Activated CD4-positive, alpha-beta T cell treated with anti-CD3 and anti-CD28 coated beads for 24 hours (primary cell): ENCODE measurements around the gene OPN1MW3.
"Not testable (repeated sequence)": the region's sequence is repeated elsewhere in the genome, so short reads cannot be mapped to it uniquely, and the experiment has no call there.

Experiments used
- DNase-seq, 2 donors: peaks; one replicate each; pipeline ENCODE4 v3.0.0-alpha.2; 2020; ENCODE audit warnings: low read depth in 2 of 2

The OPN1MW3 gene

DNA sequence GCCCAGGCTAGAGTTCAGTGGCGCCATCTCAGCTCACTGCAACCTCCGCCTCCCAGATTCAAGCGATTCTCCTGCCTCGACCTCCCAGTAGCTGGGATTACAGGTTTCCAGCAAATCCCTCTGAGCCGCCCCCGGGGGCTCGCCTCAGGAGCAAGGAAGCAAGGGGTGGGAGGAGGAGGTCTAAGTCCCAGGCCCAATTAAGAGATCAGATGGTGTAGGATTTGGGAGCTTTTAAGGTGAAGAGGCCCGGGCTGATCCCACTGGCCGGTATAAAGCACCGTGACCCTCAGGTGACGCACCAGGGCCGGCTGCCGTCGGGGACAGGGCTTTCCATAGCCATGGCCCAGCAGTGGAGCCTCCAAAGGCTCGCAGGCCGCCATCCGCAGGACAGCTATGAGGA, at the start of gene OPN1MW3:
Gene OPN1MW3 (plus strand): TSS at position 301 of the 400 bp plus-strand sequence. CDS start 38 bp downstream, at position 339.
- not testable (repeated sequence) for DNase-seq

DNA sequence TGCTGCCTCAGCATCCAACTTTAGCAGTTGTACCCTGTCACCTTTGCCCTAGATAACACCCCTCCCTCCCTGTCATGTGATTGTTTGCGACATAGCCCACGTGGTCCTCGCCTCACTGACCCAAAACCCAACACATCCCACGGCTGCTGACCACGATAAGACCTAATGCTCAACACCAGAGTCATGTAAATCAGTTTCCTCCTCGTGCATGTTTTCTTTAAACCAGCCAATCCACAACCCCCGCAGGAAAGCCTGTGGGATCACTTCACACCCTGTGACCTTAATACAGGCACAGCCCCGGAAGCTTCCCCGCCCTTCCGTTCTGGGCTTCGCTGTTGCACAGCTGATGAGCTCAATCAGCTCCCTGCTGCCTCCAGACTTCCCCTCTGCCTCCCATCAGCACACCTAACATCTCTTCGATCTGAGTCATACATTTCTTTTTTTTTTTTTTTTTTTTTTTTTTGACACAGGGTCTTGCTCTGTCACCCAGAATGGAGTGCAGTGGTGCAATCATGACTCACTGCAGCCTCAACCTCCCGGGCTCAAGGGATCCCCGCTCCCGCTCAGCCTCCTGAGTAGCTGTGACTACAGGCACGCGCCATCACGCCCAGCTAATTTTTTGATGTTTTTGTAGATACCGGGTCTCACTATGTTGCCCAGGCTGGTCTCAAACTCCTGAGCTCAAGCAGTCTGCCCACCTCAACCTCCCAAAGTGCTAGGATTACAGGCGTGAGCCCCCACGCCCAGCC, 47.5 kb upstream of the OPN1MW3 start:
- DNase-seq, result not testable (repeated sequence)

DNA sequence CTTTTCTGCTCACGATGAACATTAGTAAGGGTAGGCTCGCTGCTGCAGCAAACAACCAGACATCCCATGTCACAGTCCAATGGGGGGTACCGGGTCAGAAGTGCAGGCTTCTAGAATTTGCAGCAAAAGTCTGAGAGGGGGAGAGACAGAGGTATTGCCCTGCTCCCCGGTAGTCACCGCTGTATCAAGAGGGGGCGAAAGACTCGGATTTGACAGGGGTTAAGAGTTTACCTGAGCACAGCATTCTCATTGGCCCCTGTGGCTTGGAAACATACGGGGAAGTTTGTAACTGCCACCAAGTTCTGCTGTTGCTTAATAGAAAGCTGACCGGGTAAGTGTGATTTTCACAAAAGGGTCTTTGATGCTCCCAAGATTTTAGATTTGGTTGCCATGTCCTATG, 46.3 kb upstream of the OPN1MW3 start:
- peak in 1 of 2 donors; percentile 0 for DNase-seq

DNA sequence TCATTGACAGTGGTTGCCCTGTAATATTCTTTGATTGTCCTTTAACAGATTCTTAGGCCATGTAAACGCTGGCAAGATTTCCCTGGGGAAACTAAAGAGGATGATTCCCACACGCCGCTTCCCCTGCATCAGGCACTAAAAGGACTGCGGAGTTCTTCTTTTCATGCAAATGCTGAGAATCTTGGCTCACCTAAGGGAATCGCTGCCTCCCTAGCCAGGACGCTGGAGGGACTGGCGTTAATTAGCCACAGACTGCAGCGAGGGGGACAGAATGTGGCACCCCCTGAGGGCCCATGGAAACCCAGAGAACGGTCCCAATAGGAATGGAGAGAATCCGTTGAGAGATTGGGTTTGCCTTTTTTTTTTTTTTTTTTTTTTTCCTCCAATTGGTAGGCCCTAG, 45.9 kb upstream of the OPN1MW3 start:
- DNase-seq, result not testable (repeated sequence)

DNA sequence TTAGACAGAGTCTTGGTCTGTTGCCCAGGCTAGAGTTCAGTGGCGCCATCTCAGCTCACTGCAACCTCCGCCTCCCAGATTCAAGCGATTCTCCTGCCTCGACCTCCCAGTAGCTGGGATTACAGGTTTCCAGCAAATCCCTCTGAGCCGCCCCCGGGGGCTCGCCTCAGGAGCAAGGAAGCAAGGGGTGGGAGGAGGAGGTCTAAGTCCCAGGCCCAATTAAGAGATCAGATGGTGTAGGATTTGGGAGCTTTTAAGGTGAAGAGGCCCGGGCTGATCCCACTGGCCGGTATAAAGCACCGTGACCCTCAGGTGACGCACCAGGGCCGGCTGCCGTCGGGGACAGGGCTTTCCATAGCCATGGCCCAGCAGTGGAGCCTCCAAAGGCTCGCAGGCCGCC, 37.9 kb upstream of the OPN1MW3 start, which contains the start of gene OPN1MW2:
Gene OPN1MW2 (plus strand): TSS at position 301 of the 400 bp plus-strand sequence. CDS start 60 bp downstream, at position 361.
- DNase-seq, result not testable (repeated sequence)

DNA sequence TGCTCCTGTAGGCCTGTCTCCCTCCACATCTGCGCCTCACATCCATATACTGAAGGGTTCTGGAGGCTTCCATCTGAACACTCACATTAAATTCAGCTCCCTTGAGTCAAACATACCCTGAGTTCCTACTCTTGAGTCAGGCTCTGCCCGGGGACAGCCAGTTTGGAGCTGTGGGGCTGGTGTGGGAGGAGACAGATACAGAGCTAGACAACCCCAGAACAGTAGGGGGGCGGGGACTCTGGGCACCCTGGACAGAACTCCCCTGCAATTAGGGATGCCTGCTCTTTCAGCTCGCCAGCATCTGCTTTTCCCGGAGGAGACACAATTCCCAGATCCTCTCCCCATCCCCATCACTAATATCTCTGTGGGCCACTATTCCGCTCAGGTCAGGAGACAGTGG, 32.1 kb upstream of the OPN1MW3 start:
- not testable (repeated sequence) for DNase-seq

DNA sequence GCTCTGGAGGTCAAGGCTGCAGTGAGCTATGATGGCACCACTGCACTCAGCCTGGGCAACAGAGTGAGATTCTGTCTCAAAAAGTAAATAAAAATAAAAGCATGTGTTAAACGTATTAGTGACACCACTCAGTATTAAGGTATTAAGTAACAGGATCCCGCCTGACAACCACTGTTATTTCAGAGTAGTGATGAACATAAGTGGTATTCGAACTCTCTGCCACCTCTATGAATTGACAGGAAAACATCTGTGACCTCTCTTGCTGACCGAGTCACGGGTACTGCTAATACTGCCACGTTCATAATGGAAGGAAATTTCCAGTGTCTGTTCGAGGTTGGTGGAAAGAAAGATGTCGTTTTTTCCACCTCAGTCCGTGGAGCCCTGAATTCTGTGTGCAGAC, 30.7 kb upstream of the OPN1MW3 start:
- DNase-seq, result not testable (repeated sequence)

DNA sequence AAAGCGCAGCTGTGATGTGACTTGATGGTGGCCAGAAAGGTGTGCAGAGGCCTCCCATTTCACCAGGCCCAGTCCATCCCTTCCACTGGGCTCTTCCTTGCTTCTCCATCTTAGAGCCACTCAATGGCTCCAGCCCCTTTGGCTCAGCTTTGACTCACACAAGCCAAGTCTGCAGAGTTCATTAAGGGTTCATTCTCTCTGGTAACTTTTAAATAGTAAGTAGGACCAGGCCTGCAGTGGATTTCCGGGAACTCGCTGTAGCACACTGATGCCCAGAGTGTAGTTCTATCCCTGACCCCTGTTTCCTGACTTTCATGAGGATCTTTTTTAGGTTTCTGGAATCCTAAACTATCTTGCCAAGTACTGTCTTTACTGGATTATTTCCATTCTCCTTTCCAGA, 25.9 kb upstream of the OPN1MW3 start:
- DNase-seq, result not testable (repeated sequence)

DNA sequence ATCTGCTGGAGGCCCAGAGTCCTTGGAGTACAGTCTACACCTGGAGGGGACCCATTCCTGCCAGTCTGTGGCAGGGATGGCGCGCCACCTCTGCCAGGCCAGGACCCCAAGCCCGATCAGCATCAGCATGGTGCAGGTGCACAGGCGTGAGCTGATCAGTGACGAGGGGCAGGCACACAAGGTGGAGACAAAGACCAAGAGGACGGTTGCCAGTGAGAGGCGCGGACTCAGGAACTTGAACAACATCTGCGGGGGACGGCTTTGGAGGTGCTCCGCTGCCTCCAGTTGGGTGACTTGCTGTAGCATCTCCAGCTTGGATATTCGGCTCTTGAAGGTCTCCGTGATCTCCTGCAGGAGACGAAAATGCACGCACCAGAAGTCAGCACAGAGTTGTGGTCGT, 23.8 kb upstream of the OPN1MW3 start:
- DNase-seq, result not testable (repeated sequence)

DNA sequence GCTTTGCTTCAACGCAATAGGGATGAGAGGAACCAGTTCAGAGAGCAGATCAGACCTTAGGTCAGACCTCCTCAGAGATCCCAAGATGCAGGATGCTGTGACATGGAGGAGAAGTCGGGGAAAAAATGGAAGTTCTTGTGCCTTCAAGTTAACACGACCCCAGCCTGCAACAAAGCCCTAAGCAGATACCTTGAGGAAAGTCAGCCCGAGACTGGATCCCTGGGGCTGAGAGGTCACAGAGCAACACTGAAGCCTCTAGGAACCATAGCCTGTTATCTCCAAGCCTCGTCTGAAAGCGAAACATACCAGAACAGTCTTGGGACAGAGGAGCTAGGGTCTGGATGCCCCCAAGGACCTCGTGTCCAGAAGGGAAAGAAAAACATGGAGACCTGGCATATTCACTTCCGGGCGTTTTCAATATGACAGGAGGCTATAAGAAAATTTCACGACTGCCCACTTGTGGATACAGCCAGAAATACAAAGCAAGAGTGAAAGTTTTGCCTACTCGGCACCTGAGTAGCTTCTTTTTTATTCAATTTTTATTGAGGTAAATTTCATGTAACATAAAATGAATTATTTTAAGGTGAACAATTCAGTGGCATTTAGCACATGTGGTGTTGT, 18.3 kb upstream of the OPN1MW3 start:
- DNase-seq, result not testable (repeated sequence)

DNA sequence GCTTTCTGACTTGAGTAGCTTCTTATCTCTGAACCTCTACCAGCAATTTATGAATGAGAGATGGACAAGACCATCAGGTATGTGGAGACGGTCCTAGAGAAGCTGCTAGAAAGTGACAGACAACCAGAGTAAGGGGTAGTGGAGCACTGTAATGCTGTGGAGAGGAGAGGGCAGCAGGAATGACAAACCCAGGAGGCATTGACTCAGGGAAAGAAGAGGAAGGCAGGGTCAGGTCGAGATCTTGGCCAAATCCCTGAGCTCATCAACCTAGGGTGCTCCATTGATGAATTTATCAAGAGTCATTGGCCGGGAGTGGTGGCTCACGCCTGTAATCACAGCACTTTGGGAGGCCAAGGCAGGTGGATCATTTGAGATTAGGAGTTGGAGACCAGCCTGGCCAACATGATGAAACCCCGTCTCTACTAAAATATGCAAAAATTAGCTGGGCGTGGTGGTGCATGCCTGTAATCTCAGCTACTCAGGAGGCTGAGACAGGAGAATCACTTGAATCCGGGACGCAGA, 17.3 kb upstream of the OPN1MW3 start:
- DNase-seq, result not testable (repeated sequence)

DNA sequence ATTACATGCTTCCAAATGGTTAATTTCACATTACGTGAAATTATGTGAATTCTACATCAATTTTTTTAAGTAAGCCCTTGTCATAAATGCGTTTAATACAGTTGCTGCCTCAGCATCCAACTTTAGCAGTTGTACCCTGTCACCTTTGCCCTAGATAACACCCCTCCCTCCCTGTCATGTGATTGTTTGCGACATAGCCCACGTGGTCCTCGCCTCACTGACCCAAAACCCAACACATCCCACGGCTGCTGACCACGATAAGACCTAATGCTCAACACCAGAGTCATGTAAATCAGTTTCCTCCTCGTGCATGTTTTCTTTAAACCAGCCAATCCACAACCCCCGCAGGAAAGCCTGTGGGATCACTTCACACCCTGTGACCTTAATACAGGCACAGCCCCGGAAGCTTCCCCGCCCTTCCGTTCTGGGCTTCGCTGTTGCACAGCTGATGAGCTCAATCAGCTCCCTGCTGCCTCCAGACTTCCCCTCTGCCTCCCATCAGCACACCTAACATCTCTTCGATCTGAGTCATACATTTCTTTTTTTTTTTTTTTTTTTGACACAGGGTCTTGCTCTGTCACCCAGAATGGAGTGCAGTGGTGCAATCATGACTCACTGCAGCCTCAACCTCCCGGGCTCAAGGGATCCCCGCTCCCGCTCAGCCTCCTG, 9.9 kb upstream of the OPN1MW3 start:
- DNase-seq, result not testable (repeated sequence)

DNA sequence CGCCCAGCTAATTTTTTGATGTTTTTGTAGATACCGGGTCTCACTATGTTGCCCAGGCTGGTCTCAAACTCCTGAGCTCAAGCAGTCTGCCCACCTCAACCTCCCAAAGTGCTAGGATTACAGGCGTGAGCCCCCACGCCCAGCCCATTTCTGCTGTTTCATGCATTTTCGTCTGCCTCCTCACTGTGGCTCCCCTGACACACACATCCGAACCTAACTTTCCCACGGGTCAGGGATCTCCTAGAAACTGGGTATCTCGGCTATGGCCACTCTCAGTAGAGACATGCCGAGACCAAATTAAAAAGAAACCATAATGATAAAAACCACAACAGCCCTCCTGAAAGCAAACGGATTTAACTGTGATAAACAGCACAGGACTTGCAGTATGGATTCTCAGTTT, 9.3 kb upstream of the OPN1MW3 start:
- not testable (repeated sequence) for DNase-seq

DNA sequence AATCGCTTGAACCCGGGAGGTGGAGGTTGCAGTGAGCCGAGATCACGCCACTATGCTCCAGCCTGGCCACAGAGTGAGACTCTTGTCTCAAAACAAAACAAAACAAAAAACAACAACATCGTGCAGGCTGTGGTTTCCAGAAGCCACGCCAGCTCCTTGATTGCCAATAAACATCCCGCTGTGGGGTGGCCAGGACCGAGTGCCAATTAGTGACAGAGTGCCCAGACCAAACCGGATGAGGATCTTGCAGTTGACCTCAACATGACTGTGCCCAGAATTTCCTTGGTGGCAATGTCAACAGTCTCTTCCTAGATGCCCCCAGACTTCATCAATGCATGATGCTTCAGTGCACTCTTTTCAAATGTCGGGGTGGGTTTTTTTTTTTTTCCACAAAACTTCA, 1.3 kb downstream of the OPN1MW3 start:
- DNase-seq, result not testable (repeated sequence)

DNA sequence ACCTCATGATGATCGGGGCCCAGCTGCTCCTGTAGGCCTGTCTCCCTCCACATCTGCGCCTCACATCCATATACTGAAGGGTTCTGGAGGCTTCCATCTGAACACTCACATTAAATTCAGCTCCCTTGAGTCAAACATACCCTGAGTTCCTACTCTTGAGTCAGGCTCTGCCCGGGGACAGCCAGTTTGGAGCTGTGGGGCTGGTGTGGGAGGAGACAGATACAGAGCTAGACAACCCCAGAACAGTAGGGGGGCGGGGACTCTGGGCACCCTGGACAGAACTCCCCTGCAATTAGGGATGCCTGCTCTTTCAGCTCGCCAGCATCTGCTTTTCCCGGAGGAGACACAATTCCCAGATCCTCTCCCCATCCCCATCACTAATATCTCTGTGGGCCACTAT, 5.7 kb downstream of the OPN1MW3 start:
- DNase-seq, result not testable (repeated sequence)

DNA sequence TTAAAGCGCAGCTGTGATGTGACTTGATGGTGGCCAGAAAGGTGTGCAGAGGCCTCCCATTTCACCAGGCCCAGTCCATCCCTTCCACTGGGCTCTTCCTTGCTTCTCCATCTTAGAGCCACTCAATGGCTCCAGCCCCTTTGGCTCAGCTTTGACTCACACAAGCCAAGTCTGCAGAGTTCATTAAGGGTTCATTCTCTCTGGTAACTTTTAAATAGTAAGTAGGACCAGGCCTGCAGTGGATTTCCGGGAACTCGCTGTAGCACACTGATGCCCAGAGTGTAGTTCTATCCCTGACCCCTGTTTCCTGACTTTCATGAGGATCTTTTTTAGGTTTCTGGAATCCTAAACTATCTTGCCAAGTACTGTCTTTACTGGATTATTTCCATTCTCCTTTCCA, 11.9 kb downstream of the OPN1MW3 start:
- not testable (repeated sequence) for DNase-seq

DNA sequence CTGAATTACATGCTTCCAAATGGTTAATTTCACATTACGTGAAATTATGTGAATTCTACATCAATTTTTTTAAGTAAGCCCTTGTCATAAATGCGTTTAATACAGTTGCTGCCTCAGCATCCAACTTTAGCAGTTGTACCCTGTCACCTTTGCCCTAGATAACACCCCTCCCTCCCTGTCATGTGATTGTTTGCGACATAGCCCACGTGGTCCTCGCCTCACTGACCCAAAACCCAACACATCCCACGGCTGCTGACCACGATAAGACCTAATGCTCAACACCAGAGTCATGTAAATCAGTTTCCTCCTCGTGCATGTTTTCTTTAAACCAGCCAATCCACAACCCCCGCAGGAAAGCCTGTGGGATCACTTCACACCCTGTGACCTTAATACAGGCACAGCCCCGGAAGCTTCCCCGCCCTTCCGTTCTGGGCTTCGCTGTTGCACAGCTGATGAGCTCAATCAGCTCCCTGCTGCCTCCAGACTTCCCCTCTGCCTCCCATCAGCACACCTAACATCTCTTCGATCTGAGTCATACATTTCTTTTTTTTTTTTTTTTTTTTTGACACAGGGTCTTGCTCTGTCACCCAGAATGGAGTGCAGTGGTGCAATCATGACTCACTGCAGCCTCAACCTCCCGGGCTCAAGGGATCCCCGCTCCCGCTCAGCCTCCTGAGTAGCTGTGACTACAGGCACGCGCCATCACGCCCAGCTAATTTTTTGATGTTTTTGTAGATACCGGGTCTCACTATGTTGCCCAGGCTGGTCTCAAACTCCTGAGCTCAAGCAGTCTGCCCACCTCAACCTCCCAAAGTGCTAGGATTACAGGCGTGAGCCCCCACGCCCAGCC, 27.3 kb downstream of the OPN1MW3 start:
- not testable (repeated sequence) for DNase-seq

DNA sequence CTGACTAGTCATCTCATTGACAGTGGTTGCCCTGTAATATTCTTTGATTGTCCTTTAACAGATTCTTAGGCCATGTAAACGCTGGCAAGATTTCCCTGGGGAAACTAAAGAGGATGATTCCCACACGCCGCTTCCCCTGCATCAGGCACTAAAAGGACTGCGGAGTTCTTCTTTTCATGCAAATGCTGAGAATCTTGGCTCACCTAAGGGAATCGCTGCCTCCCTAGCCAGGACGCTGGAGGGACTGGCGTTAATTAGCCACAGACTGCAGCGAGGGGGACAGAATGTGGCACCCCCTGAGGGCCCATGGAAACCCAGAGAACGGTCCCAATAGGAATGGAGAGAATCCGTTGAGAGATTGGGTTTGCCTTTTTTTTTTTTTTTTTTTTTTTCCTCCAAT, 29.0 kb downstream of the OPN1MW3 start:
- DNase-seq, result not testable (repeated sequence)

DNA sequence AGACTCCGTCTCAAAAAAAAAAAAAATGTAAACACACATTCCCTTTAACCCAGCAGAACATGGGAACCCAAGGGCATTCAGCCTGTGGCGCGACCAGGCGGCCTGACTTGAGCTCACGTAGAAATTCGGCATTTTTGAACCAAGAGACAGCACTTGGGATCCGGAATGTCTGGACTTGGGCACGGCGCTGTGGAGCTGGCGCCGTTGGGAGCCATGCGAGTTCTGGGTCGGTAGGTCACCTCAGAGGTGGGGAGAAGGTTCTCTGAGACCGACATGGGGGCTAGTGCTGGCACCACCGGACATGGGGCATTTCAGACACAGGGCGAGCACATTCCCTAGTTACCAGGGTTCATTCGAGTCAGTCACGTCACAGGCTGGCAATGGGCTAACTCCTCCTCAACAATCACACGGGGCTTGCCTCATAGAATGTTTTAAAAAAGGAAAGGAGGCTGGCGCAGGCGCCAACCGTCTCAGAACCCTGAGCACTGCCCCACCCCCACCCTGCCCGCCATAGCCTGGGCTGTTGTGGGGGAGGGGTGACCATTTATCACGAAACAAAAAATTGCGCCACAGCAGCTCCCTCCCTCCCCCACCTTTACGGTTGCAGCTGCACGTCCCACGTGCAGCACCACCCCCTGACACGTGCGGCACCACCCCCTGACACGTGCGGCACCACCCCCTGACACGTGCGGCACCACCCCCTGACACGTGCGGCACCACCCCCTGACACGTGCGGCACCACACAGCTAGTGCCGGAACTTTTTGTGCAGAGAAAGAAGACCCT, 37.6 kb downstream of the OPN1MW3 start, which contains the start of gene TEX28:
Gene TEX28 (minus strand): TSS at position 334 of the 784 bp plus-strand sequence. CDS start 3,007 bp downstream, outside the sequence.
- no peak for DNase-seq

DNA sequence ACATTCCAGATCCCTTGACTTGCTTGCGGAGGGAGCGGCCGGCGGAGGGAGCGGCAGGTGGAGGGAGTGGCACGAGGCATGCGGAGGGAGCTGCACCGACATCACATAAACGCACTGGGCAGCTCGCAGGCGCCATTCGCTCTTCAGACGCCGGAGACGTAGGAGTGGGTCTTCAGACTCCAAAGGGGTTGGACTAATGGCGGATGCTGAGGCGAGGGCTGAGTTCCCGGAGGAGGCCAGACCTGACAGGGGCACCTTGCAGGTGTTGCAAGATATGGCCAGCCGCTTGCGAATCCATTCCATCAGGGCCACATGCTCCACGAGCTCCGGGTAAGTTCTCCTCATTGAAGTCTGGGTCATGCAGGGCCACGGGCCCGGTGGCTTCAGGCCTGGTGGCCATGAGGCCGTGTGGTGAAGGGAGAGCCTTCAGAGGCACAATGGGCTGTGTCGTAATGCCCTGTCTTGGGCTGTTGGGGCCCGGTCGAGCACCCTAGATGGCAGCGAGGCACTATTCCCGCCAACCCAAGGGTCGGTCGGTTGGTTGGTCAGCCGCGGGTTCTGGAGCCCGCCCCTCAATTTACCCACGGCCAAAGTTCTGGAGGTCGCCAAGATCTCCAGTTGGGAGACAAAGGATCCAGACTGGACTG, 38.4 kb downstream of the OPN1MW3 start, which contains the start of gene TKTL1:
Gene TKTL1 (plus strand): TSS at position 132 of the 647 bp plus-strand sequence. CDS start 65 bp downstream, at position 197.
- DNase-seq, result no peak
